Lung (tissue), 12 donors: Measurements from ENCODE around the gene DAPP1. TPM values are rescaled to one million over a fixed set of nuclear protein-coding genes. Genes with fewer than 3 reads are reported as not detected.

ENCODE experiments used
- ATAC-seq: fragments of 200-7000 bp; cut with Tn5 transposase; one replicate; pipeline ENCODE4 v1.9.1; 2020; ENCODE audit warnings: moderate number of reproducible peaks; ENCODE audit not compliant: insufficient read depth, low FRiP score
- DNase-seq, 3 donors: peaks; one replicate each; pipeline ENCODE4 v3.0.0-alpha.2; 2013 to 2017
- H3K27ac ChIP-seq, 2 donors: one replicate each; pipeline ENCODE4 v1.5.1; 2013; ENCODE audit warnings: mild to moderate bottlenecking in 2 of 2, moderate library complexity in 2 of 2, control low read depth in 1 of 2, inconsistent platforms in 1 of 2, low read depth in 1 of 2, low read length in 1 of 2
- H3K27me3 ChIP-seq, 3 donors: one replicate each; pipeline ENCODE4 v1.5.1; 2013; ENCODE audit warnings: low read length in 2 of 3; ENCODE audit not compliant: control insufficient read depth in 3 of 3, insufficient read depth in 3 of 3
- H3K36me3 ChIP-seq, 4 donors: one replicate each; pipeline ENCODE4 v1.5.1; 2013; ENCODE audit warnings: low read length in 4 of 4, mild to moderate bottlenecking in 1 of 4, moderate library complexity in 1 of 4; ENCODE audit not compliant: control insufficient read depth in 4 of 4, insufficient read depth in 4 of 4
- H3K4me1 ChIP-seq, 5 donors: one replicate each; pipeline ENCODE4 v1.5.1; 2013; ENCODE audit warnings: low read length in 5 of 5, mild to moderate bottlenecking in 2 of 5, moderate library complexity in 1 of 5; ENCODE audit not compliant: control insufficient read depth in 5 of 5, insufficient read depth in 5 of 5
- H3K4me3 ChIP-seq: one replicate; pipeline ENCODE4 v1.5.1; 2013; ENCODE audit warnings: mild to moderate bottlenecking, control low read depth, moderate library complexity
- H3K9ac ChIP-seq, 2 donors: one replicate each; pipeline ENCODE4 v1.5.1; 2013; ENCODE audit warnings: low read length in 2 of 2, control low read depth in 1 of 2; ENCODE audit not compliant: insufficient read depth in 1 of 2
- H3K9me3 ChIP-seq, 4 donors: one replicate each; pipeline ENCODE4 v1.5.1; 2013; ENCODE audit warnings: low read length in 3 of 4, mild to moderate bottlenecking in 1 of 4, moderate library complexity in 1 of 4; ENCODE audit not compliant: control insufficient read depth in 4 of 4, insufficient read depth in 3 of 4
- CTCF ChIP-seq: IDR thresholded peaks from 2 replicates; pipeline ENCODE4 v1.5.1; 2012; ENCODE audit warnings: mild to moderate bottlenecking; ENCODE audit errors: control extremely low read depth, extremely low read depth
- WGBS, 2 donors: extraction: QIAGEN DNeasy Blood & Tissue Kit; methylation state at CpG; one replicate each; pipeline ENCODE4 v1.1.7; 2013; 5-methylcytosine and 5-hydroxymethylcytosine counted together
- polyA plus RNA-seq, 2 donors: library from polyadenylated mRNA; stranded (reverse); fragments of 200-250 nt; gene quantifications; one replicate each; pipeline ENCODE4 v1.2.1, GENCODE V29; 2013
- total RNA-seq, 2 donors: library from RNA; depleted of rRNA in 1 of 2; stranded (reverse); fragments of >200 nt in 1 of 2; gene quantifications; one replicate each; pipeline ENCODE4 v1.2.1, GENCODE V29; 2014 to 2021
- donor health status: control.
- donor health status: control.
- donor health status: Bipolar disorder and iron deficiency.
- donor health status: healthy.
- donor health status: DM: yes; HTN: yes; CAD: no.

Gene DAPP1
- total and polyA plus RNA-seq, 4 donors = 2.6 to 24.6 (median 11.7) TPM

GRCh38 chr4:99917575-99917974, 100.9 kb downstream of the DAPP1 start:
- ATAC-seq = no peak
- TF ChIP-seq CTCF = no peak
- H3K4me3 ChIP-seq = no peak overlapping the region
- no peak overlapping the region for H3K9ac ChIP-seq
- no peak overlapping the region for H3K27ac ChIP-seq
- H3K4me1 ChIP-seq = no peaks in the 10 kb centered on the region
- peaks cover 0 to 4% (median 1%) of the 10 kb centered on the region in 4 donors for H3K9me3 ChIP-seq
- peaks cover 3 to 37% (median 19%) of the 10 kb centered on the region in 4 donors for H3K36me3 ChIP-seq
- no peak for DNase-seq
- no peaks in the 10 kb centered on the region for H3K27me3 ChIP-seq
- 97 to 100% methylated on average over 3 of the region's 3 CpGs for WGBS, 2 donors

- TF ChIP-seq CTCF = no peak
- WGBS, 2 donors = 100% methylated on average over 2 of the region's 2 CpGs
- no peak overlapping the region for H3K27ac ChIP-seq
- H3K9me3 ChIP-seq = peaks cover 0 to 4% (median 1%) of the 10 kb centered on the region in 4 donors
- DNase-seq (no peak), ATAC-seq (no peak)
- no peak overlapping the region for H3K4me3 ChIP-seq
- H3K9ac ChIP-seq = no peak overlapping the region
- H3K27me3 ChIP-seq = no peaks in the 10 kb centered on the region
- H3K36me3 ChIP-seq = peaks cover 3 to 43% (median 23%) of the 10 kb centered on the region in 4 donors
- H3K4me1 ChIP-seq = no peaks in the 10 kb centered on the region
These were observed 102.0 kb downstream of the DAPP1 start for GRCh38 chr4:99918656-99919055.

Other genes with a start within 250 kb of the DAPP1 start
- gene MTTP, start 242.0 kb upstream of the DAPP1 start, total RNA-seq = under 1 TPM; 0.40 to 0.57 TPM
- under 1 TPM; 0.04 to 0.10 TPM for gene MTTP, start 242.0 kb upstream of the DAPP1 start, polyA plus RNA-seq
- under 1 TPM; 0.03 to 0.06 TPM for gene C4orf54, start 159.0 kb upstream of the DAPP1 start, total RNA-seq
- gene C4orf54, start 159.0 kb upstream of the DAPP1 start, polyA plus RNA-seq = under 1 TPM; under 0.01 TPM
- 10 to 100 TPM; 34.2 to 44.5 TPM for gene LAMTOR3, start 77.6 kb downstream of the DAPP1 start, total RNA-seq
- gene LAMTOR3, start 77.6 kb downstream of the DAPP1 start, polyA plus RNA-seq = 10 to 100 TPM; 55.1 to 57.8 TPM
- gene DNAJB14, start 129.8 kb downstream of the DAPP1 start, total RNA-seq = 10 to 100 TPM; 42.5 to 90.8 TPM
- gene DNAJB14, start 129.8 kb downstream of the DAPP1 start, polyA plus RNA-seq = 10 to 100 TPM; 15.3 to 24.1 TPM
- 100 to 1,000 TPM; 110 to 156 TPM for gene H2AZ1, start 133.4 kb downstream of the DAPP1 start, total RNA-seq
- 100 to 1,000 TPM; 132 to 229 TPM for gene H2AZ1, start 133.4 kb downstream of the DAPP1 start, polyA plus RNA-seq